Endothelial cell of umbilical vein (primary cell): ENCODE results near the gene PPP2R2D. TPM values are rescaled to one million over a fixed set of nuclear protein-coding genes. Genes with fewer than 3 reads are reported as not detected.

Experiments
- BruUV-seq: library from RNA; stranded (reverse); fragments of 400-500 nt; replicated peaks from 2 replicates; lab custom pipeline; 2021; lab: Mats Ljungman, UMichigan
- CTCF ChIA-PET: fragments of 300-600, 350-600 bp; sonication (Branson Sonifier 250); formaldehyde crosslinking; loops from one replicate; lab custom pipeline; 2021; ENCODE audit warnings: antibody characterized with exemption, inconsistent platforms; lab: Charles Lee
- POLR2A ChIA-PET: fragments of 300-600, 350-600 bp; sonication (Branson Sonifier 250); formaldehyde crosslinking; loops from one replicate; lab custom pipeline; 2021; ENCODE audit warnings: antibody characterized with exemption, inconsistent platforms; lab: Charles Lee
- DNase-seq: peaks from one replicate; pipeline ENCODE4 v3.0.0-alpha.2; 2011; ENCODE audit warnings: low read depth, low spot score
- FAIRE-seq: peaks from 2 replicates; lab custom pipeline; 2011; peaks lifted over from hg19 to GRCh38; lab: Jason Lieb, UNC
- H2AFZ ChIP-seq: 2 replicates; pipeline ENCODE4 v1.6.0; 2012; ENCODE audit warnings: low read depth, low read length, control low read depth, inconsistent platforms
- H3K27ac ChIP-seq: 2 replicates; pipeline ENCODE4 v1.5.1; 2011; ENCODE audit warnings: low read depth, mild to moderate bottlenecking, control low read depth, low read length, moderate library complexity; ENCODE audit not compliant: insufficient read depth
- H3K27me3 ChIP-seq, 2 experiments: 2 replicates each; pipeline versions ENCODE4 v1.6.0 to v1.6.1; 2011; ENCODE audit warnings: low read length in 2 of 2, mixed read lengths in 1 of 2; ENCODE audit not compliant: control insufficient read depth in 2 of 2, insufficient read depth in 2 of 2
- H3K36me3 ChIP-seq, 2 experiments: 2 replicates in 1 of 2; 3 replicates in 1 of 2; pipeline ENCODE4 v1.5.1; 2011; ENCODE audit warnings: low read length in 2 of 2, mild to moderate bottlenecking in 1 of 2, moderate library complexity in 1 of 2; ENCODE audit not compliant: control insufficient read depth in 2 of 2, insufficient read depth in 2 of 2; ENCODE audit errors: extremely low read depth in 1 of 2
- H3K4me1 ChIP-seq: 3 replicates; pipeline ENCODE4 v1.5.1; 2011; ENCODE audit warnings: mild to moderate bottlenecking, low read length; ENCODE audit not compliant: control insufficient read depth, insufficient read depth; ENCODE audit errors: extremely low read depth
- H3K4me2 ChIP-seq: 2 replicates; pipeline ENCODE4 v1.6.1; 2011; ENCODE audit warnings: low read length, control low read depth, mixed read lengths; ENCODE audit not compliant: insufficient read depth
- H3K4me3 ChIP-seq, 3 experiments: fragments of 200-600 bp in 1 of 3; sonication (generic), shearing (Covaris generic) in 1 of 3; replicated peaks in 1 of 3; 2 replicates each; pipeline ENCODE4 v1.5.1; 2011 to 2016; ENCODE audit warnings: control low read depth in 3 of 3, low read length in 3 of 3, mild to moderate bottlenecking in 2 of 3, inconsistent platforms in 1 of 3, low read depth in 1 of 3, moderate library complexity in 1 of 3; ENCODE audit not compliant: insufficient read depth in 1 of 3
- H3K79me2 ChIP-seq: 2 replicates; pipeline ENCODE4 v1.6.0; 2012; ENCODE audit warnings: low read length, inconsistent platforms; ENCODE audit not compliant: control insufficient read depth, insufficient read depth
- H3K9ac ChIP-seq: replicated peaks from 2 replicates; pipeline ENCODE3; 2011; ENCODE audit warnings: low read length, control low read depth; ENCODE audit not compliant: insufficient read depth; ENCODE audit errors: extremely low read depth
- H3K9me1 ChIP-seq: replicated peaks from 3 replicates; pipeline ENCODE4 v1.6.0; 2011; ENCODE audit warnings: mild to moderate bottlenecking, low read length; ENCODE audit not compliant: control insufficient read depth, insufficient read depth; ENCODE audit errors: extremely low read depth
- H3K9me3 ChIP-seq: replicated peaks from 2 replicates; pipeline ENCODE4 v1.5.1; 2012; ENCODE audit warnings: low read length, inconsistent platforms; ENCODE audit not compliant: control insufficient read depth, insufficient read depth
- H4K20me1 ChIP-seq: replicated peaks from 2 replicates; pipeline ENCODE3; 2011; ENCODE audit warnings: mild to moderate bottlenecking, low read length; ENCODE audit not compliant: control insufficient read depth, insufficient read depth; ENCODE audit errors: extremely low read depth
- CTCF ChIP-seq, 2 donors: IDR thresholded peaks; 1 replicate in 1 of 2; 2 replicates in 1 of 2; pipeline ENCODE4 v1.5.1; 2011; ENCODE audit warnings: low read length in 2 of 2, mild to moderate bottlenecking in 2 of 2, moderate library complexity in 2 of 2, control low read depth in 1 of 2, inconsistent platforms in 1 of 2, low read depth in 1 of 2; ENCODE audit not compliant: insufficient read depth in 1 of 2; ENCODE audit errors: extremely low read depth in 1 of 2
- EZH2 ChIP-seq: IDR thresholded peaks from 2 replicates; pipeline ENCODE4 v1.6.1; 2012; ENCODE audit warnings: borderline replicate concordance, low read depth, mild to moderate bottlenecking, moderate library complexity, low read length, inconsistent platforms; ENCODE audit not compliant: severe bottlenecking
- FOS ChIP-seq: IDR thresholded peaks from 2 replicates; pipeline ENCODE4 v1.6.1; 2011; ENCODE audit warnings: mild to moderate bottlenecking, low read length, moderate library complexity, borderline replicate concordance; ENCODE audit not compliant: insufficient read depth
- GATA2 ChIP-seq: IDR thresholded peaks from 2 replicates; pipeline ENCODE4 v1.7.0; 2011; ENCODE audit warnings: low read depth, mild to moderate bottlenecking, moderate library complexity, mixed read lengths, low read length; ENCODE audit not compliant: insufficient read length, insufficient read depth
- JUN ChIP-seq: IDR thresholded peaks from 2 replicates; pipeline ENCODE4 v1.6.1; 2011; ENCODE audit warnings: borderline replicate concordance, low read depth; ENCODE audit not compliant: insufficient read length, insufficient read depth
- MAX ChIP-seq: IDR thresholded peaks from 2 replicates; pipeline ENCODE4 v1.6.1; 2011; ENCODE audit not compliant: insufficient read depth, insufficient read length
- MYC ChIP-seq: IDR thresholded peaks from one replicate; pipeline ENCODE4 v1.6.1; 2011; ENCODE audit warnings: mild to moderate bottlenecking, low read depth, low read length
- POLR2A ChIP-seq: IDR thresholded peaks from 2 replicates; pipeline ENCODE4 v1.6.1; 2012; ENCODE audit warnings: low read depth, mild to moderate bottlenecking, control low read depth, low read length
- POLR2AphosphoS5 ChIP-seq: IDR thresholded peaks from 2 replicates; pipeline ENCODE4 v1.6.1; 2012; ENCODE audit warnings: low read depth, mild to moderate bottlenecking, control low read depth, low read length, moderate library complexity; ENCODE audit not compliant: insufficient read depth
- dilution Hi-C: fragments of 300-500 bp; cut with MboI; formaldehyde crosslinking; loops from one replicate; pipeline ENCODE4 v1.15.0; 2019; ENCODE audit warnings: low sequenced_read_pairs; ENCODE audit not compliant: extremely low pct_ligation_motif_present
- intact Hi-C: fragments of 100-400 bp; cut with micrococcal nuclease; formaldehyde crosslinking; loops from one replicate; pipeline ENCODE4 v1.10.0; 2022
- polyA plus RNA-seq, 4 experiments: library from polyadenylated mRNA; depleted of rRNA in 3 of 4; stranded (reverse) in 3 of 4; unstranded in 1 of 4; fragments of >200 nt; gene quantifications; 2 replicates each; pipeline versions ENCODE4 v1.2.1 to v1.2.3, GENCODE V29; 2011 to 2012; ENCODE audit warnings: missing spikeins in 1 of 4
- total RNA-seq: library from RNA; stranded (reverse); gene quantifications from 2 replicates; pipeline ENCODE4 v1.2.3, GENCODE V29; 2021

The PPP2R2D gene
- total and polyA plus RNA-seq, 2 donors (not counting 3 experiments of a cell fraction or from before 2014, with no cell fraction given), result 29.9 to 36.3 TPM

- dilution Hi-C loops, result no loop called here
- Histone ChIP-seq H3K9me1 (no peaks in the 10 kb centered on the region), H3K36me3 (no peaks in the 10 kb centered on the region), H3K4me1 (peaks cover 15% of the 10 kb centered on the region), H3K27ac (no peak overlapping the region), H3K79me2 (peaks cover 19% of the 10 kb centered on the region), H3K9me3 (no peaks in the 10 kb centered on the region), H3K27me3 (peaks cover 13 to 23% of the 10 kb centered on the region in 2 experiments), H2AFZ (no peak overlapping the region), H3K4me2 (no peak overlapping the region), H3K9ac (no peak overlapping the region), H4K20me1 (no peaks in the 10 kb centered on the region), H3K4me3 (no peak overlapping the region)
- CTCF ChIA-PET, result interaction anchor here (4.8 to 6.9 kb wide), 2 partner anchors 12 to 125 kb away, joined by 21 to 64 read pairs; no protein-coding TSS in a partner anchor
- no TSS peak for BruUV-seq
- FAIRE-seq (no peak), DNase-seq (no peak)
- intact Hi-C loops, result no loop called here
- POLR2A ChIA-PET, result no interaction called here
- no peak for TF ChIP-seq CTCF (IDR thresholded peaks at IDR 0.05; ENCODE audit: extremely low read depth in 1 of 2, insufficient read depth in 1 of 2, low read depth in 1 of 2, low read length in 2 of 2)
- no peak for TF ChIP-seq POLR2A
- no peak for TF ChIP-seq MYC
- TF ChIP-seq FOS, result no peak
Observed at GRCh38 chr10:131898061-131898460, 2.7 kb upstream of the PPP2R2D start.

GRCh38 chr10:131898713-131899112 lies 2.1 kb upstream of the PPP2R2D start:
- Histone ChIP-seq H3K27ac (no peak overlapping the region), H2AFZ (no peak overlapping the region), H3K4me3 (no peak overlapping the region), H3K9me1 (no peaks in the 10 kb centered on the region), H3K27me3 (peaks cover 12 to 23% of the 10 kb centered on the region in 2 experiments), H3K4me2 (no peak overlapping the region), H3K79me2 (peaks cover 26% of the 10 kb centered on the region), H4K20me1 (no peaks in the 10 kb centered on the region), H3K9ac (no peak overlapping the region), H3K36me3 (no peaks in the 10 kb centered on the region), H3K4me1 (peaks cover 21% of the 10 kb centered on the region), H3K9me3 (no peaks in the 10 kb centered on the region)
- FAIRE-seq, result no peak
- POLR2A ChIA-PET, result no interaction called here
- TF ChIP-seq EZH2 (no peak), POLR2AphosphoS5 (no peak), FOS (no peak), CTCF (IDR thresholded peaks at IDR 0.05; ENCODE audit: extremely low read depth in 1 of 2, insufficient read depth in 1 of 2, low read depth in 1 of 2, low read length in 2 of 2) (no peak), POLR2A (no peak), MAX (no peak), MYC (no peak), GATA2 (no peak), JUN (no peak)
- BruUV-seq, result no TSS peak
- DNase-seq, result no peak
- CTCF ChIA-PET, result interaction anchor here (1.9 to 6.9 kb wide), 3 partner anchors 13 to 124 kb away, joined by 6 to 64 read pairs (median 21); no protein-coding TSS in a partner anchor
- dilution Hi-C loops (no loop called here), intact Hi-C loops (no loop called here)
